HepG2 (cell line): ENCODE results near the gene TBC1D1. TPM values are rescaled to one million over a fixed set of nuclear protein-coding genes. Genes with fewer than 3 reads are reported as not detected.

ENCODE experiments used
- AKAP8 ChIP-seq: sonication (generic); formaldehyde crosslinking; IDR thresholded peaks from 2 replicates; pipeline ENCODE4 v1.5.1; 2020; ENCODE audit warnings: mild to moderate bottlenecking, missing genetic modification reagents
- ATF1 ChIP-seq: IDR thresholded peaks from 2 replicates; pipeline ENCODE4 v1.6.1; 2016; ENCODE audit warnings: mild to moderate bottlenecking, control low read depth
- CTCF ChIP-seq: sonication (generic); formaldehyde crosslinking; IDR thresholded peaks from 2 replicates; pipeline ENCODE4 v1.5.0; 2020; ENCODE audit warnings: mild to moderate bottlenecking, missing genetic modification reagents, moderate library complexity
- ELF3 ChIP-seq: IDR thresholded peaks from 2 replicates; pipeline ENCODE4 v1.6.1; 2016; ENCODE audit warnings: missing genetic modification reagents, missing compliant biosample characterization
- HHEX ChIP-seq: IDR thresholded peaks from 2 replicates; pipeline ENCODE4 v1.6.1; 2016; ENCODE audit warnings: control low read depth
- HNF4A ChIP-seq: sonication (generic); formaldehyde crosslinking; IDR thresholded peaks from 2 replicates; pipeline ENCODE4 v1.4.0; 2020; ENCODE audit warnings: missing genetic modification reagents
- JARID2 ChIP-seq: sonication (generic); formaldehyde crosslinking; IDR thresholded peaks from 2 replicates; pipeline ENCODE4 v1.8.1; 2023; ENCODE audit warnings: missing genetic modification reagents, inconsistent platforms; ENCODE audit not compliant: insufficient replicate concordance
- MXD1 ChIP-seq: sonication (generic); formaldehyde crosslinking; IDR thresholded peaks from 2 replicates; pipeline ENCODE4 v1.4.0; 2020; ENCODE audit warnings: mild to moderate bottlenecking, missing genetic modification reagents
- MXI1 ChIP-seq: IDR thresholded peaks from 3 replicates; pipeline ENCODE4 v1.6.1; 2012; ENCODE audit warnings: low read depth, low read length, inconsistent platforms, borderline replicate concordance
- PHF21A ChIP-seq: sonication (generic); formaldehyde crosslinking; IDR thresholded peaks from 2 replicates; pipeline ENCODE4 v1.5.0; 2020; ENCODE audit warnings: mild to moderate bottlenecking, missing genetic modification reagents
- RBAK ChIP-seq: sonication (generic); formaldehyde crosslinking; IDR thresholded peaks from 2 replicates; pipeline ENCODE4 v1.5.1; 2020; ENCODE audit warnings: mild to moderate bottlenecking, missing genetic modification reagents
- RFX3 ChIP-seq: IDR thresholded peaks from 2 replicates; pipeline ENCODE4 v1.6.1; 2016; ENCODE audit warnings: missing biosample characterization, missing genetic modification reagents
- SKIL ChIP-seq: sonication (generic); formaldehyde crosslinking; IDR thresholded peaks from 2 replicates; pipeline ENCODE4 v1.8.0; 2022; ENCODE audit warnings: missing genetic modification reagents, mild to moderate bottlenecking, moderate library complexity, borderline replicate concordance
- TIGD3 ChIP-seq: sonication (generic); formaldehyde crosslinking; IDR thresholded peaks from 2 replicates; pipeline ENCODE4 v1.5.1; 2020; ENCODE audit warnings: mild to moderate bottlenecking, missing genetic modification reagents, borderline replicate concordance
- ZNF136 ChIP-seq: sonication (generic); formaldehyde crosslinking; IDR thresholded peaks from 2 replicates; pipeline ENCODE4 v1.8.1; 2022; ENCODE audit warnings: low read depth, mild to moderate bottlenecking, moderate library complexity, missing genetic modification reagents
- ZNF33A ChIP-seq: sonication (generic); formaldehyde crosslinking; IDR thresholded peaks from 2 replicates; pipeline ENCODE4 v1.5.1; 2020; ENCODE audit warnings: missing genetic modification reagents, mild to moderate bottlenecking, moderate library complexity, borderline replicate concordance
- polyA plus RNA-seq, 8 experiments: library from polyadenylated mRNA; depleted of rRNA in 3 of 8; stranded (reverse) in 7 of 8; unstranded in 1 of 8; fragments of >200 nt; fragmentation: Illumina TruSeq in 4 of 8; extraction: Trizol in 4 of 8; gene quantifications; 2 replicates each; pipeline versions ENCODE4 v1.2.1 to v1.2.3, GENCODE V29; 2011 to 2016; ENCODE audit warnings: low read depth in 4 of 8, missing spikeins in 1 of 8, mixed read lengths in 1 of 8; ENCODE audit not compliant: insufficient read depth in 1 of 8
- total RNA-seq, 5 experiments: library from RNA; depleted of rRNA; stranded (reverse); fragments of >200 nt; fragmentation: Illumina TruSeq; extraction: Trizol; gene quantifications; 2 replicates each; pipeline ENCODE4 v1.2.3, GENCODE V29; 2016; ENCODE audit warnings: low read depth in 1 of 5
- TF ChIP-seq, protein P1 (sequence below): sonication (generic); formaldehyde crosslinking; IDR thresholded peaks from 2 replicates; pipeline ENCODE4 v1.5.1; 2020; ENCODE audit warnings: mild to moderate bottlenecking, missing genetic modification reagents, borderline replicate concordance
- TF ChIP-seq, protein P2 (sequence below): sonication (generic); formaldehyde crosslinking; IDR thresholded peaks from 2 replicates; pipeline ENCODE4 v1.4.0; 2020; ENCODE audit warnings: mild to moderate bottlenecking, missing genetic modification reagents

The TBC1D1 gene
- total and polyA plus RNA-seq, 2 of the 13 experiments (the other 11 are each of a cell fraction or from before 2014, with no cell fraction given): 37.3 to 62.8 TPM

DNA sequence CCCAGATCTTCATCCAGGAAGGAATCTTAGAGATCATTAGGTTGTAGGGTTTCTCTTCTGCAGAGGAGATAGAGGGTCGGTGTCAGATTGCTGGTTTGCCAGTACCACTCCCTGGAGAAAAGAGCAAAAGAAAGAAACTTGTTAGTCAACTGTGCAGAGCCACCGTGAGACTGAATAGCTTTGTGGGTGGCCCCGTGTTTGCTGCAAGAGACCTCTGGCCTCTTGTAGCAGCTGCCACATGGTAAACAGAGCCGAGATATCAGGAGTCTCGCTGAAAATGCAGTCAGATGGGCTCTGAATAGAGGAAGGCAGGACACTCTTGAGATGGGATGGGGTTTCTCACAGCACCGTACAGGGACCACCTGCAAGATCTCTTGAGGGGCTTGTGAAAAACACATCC is 219.0 kb downstream of the TBC1D1 start (continued):
- TF ChIP-seq, protein P1, sequence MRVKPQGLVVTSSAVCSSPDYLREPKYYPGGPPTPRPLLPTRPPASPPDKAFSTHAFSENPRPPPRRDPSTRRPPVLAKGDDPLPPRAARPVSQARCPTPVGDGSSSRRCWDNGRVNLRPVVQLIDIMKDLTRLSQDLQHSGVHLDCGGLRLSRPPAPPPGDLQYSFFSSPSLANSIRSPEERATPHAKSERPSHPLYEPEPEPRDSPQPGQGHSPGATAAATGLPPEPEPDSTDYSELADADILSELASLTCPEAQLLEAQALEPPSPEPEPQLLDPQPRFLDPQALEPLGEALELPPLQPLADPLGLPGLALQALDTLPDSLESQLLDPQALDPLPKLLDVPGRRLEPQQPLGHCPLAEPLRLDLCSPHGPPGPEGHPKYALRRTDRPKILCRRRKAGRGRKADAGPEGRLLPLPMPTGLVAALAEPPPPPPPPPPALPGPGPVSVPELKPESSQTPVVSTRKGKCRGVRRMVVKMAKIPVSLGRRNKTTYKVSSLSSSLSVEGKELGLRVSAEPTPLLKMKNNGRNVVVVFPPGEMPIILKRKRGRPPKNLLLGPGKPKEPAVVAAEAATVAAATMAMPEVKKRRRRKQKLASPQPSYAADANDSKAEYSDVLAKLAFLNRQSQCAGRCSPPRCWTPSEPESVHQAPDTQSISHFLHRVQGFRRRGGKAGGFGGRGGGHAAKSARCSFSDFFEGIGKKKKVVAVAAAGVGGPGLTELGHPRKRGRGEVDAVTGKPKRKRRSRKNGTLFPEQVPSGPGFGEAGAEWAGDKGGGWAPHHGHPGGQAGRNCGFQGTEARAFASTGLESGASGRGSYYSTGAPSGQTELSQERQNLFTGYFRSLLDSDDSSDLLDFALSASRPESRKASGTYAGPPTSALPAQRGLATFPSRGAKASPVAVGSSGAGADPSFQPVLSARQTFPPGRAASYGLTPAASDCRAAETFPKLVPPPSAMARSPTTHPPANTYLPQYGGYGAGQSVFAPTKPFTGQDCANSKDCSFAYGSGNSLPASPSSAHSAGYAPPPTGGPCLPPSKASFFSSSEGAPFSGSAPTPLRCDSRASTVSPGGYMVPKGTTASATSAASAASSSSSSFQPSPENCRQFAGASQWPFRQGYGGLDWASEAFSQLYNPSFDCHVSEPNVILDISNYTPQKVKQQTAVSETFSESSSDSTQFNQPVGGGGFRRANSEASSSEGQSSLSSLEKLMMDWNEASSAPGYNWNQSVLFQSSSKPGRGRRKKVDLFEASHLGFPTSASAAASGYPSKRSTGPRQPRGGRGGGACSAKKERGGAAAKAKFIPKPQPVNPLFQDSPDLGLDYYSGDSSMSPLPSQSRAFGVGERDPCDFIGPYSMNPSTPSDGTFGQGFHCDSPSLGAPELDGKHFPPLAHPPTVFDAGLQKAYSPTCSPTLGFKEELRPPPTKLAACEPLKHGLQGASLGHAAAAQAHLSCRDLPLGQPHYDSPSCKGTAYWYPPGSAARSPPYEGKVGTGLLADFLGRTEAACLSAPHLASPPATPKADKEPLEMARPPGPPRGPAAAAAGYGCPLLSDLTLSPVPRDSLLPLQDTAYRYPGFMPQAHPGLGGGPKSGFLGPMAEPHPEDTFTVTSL (CRISPR knock-in tag): no peak
- no peak for TF ChIP-seq TIGD3
- no peak for TF ChIP-seq RFX3
- TF ChIP-seq HHEX (CRISPR knock-in tag): no peak
- peak; percentile 44 for TF ChIP-seq HNF4A
- TF ChIP-seq AKAP8 (CRISPR knock-in tag): no peak
- no peak for TF ChIP-seq PHF21A (CRISPR knock-in tag)
- TF ChIP-seq CTCF: no peak
- no peak for TF ChIP-seq MXD1 (CRISPR knock-in tag)
- TF ChIP-seq ZNF33A (CRISPR knock-in tag): no peak
- TF ChIP-seq JARID2 (CRISPR knock-in tag): no peak
- peak; percentile 15; the same call in 1 of the 3 replicates for TF ChIP-seq MXI1
- no peak for TF ChIP-seq ATF1 (CRISPR knock-in tag)
- no peak for TF ChIP-seq SKIL (CRISPR knock-in tag)
- TF ChIP-seq RBAK: no peak
- TF ChIP-seq, protein P2, sequence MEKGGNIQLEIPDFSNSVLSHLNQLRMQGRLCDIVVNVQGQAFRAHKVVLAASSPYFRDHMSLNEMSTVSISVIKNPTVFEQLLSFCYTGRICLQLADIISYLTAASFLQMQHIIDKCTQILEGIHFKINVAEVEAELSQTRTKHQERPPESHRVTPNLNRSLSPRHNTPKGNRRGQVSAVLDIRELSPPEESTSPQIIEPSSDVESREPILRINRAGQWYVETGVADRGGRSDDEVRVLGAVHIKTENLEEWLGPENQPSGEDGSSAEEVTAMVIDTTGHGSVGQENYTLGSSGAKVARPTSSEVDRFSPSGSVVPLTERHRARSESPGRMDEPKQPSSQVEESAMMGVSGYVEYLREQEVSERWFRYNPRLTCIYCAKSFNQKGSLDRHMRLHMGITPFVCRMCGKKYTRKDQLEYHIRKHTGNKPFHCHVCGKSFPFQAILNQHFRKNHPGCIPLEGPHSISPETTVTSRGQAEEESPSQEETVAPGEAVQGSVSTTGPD (CRISPR knock-in tag): no peak
- no peak for TF ChIP-seq ZNF136 (CRISPR knock-in tag)
- peak; percentile 35; the same call in 1 of the 2 replicates for TF ChIP-seq ELF3 (CRISPR knock-in tag)
